SK-N-MC (cell line): ENCODE measurements around the gene FLVCR1.

Source experiments
- EZH2 ChIP-seq: fragments of 200-600 bp; sonication (generic); IDR thresholded peaks from one replicate; pipeline ENCODE4 v1.6.1; 2017; ENCODE audit warnings: antibody characterized with exemption
- POLR2AphosphoS5 ChIP-seq: IDR thresholded peaks from 2 replicates; pipeline ENCODE4 v1.6.1; 2012; ENCODE audit warnings: mild to moderate bottlenecking, low read depth, low read length, borderline replicate concordance

- TF ChIP-seq POLR2AphosphoS5 (no peak), EZH2 (no peak)
Measured at GRCh38 chr1:212873518-212873917, 15.4 kb downstream of the FLVCR1 start.
